Ishikawa (cell line): ENCODE results near the gene C1QL3.
A peak's percentile ranks its signal among the peaks of the same experiment; 100 is the strongest.

Experiments used
- CEBPB ChIP-seq: IDR thresholded peaks from 2 replicates; pipeline ENCODE4 v1.6.1; 2012
- CREB1 ChIP-seq: IDR thresholded peaks from 2 replicates; pipeline ENCODE4 v1.6.1; 2012; ENCODE audit warnings: low read depth
- EGR1 ChIP-seq: IDR thresholded peaks from 2 replicates; pipeline ENCODE4 v1.6.1; 2012
- EP300 ChIP-seq: IDR thresholded peaks from 2 replicates; pipeline ENCODE4 v1.6.1; 2012; ENCODE audit warnings: borderline replicate concordance
- FOXM1 ChIP-seq: IDR thresholded peaks from 2 replicates; pipeline ENCODE4 v1.6.1; 2012; ENCODE audit warnings: low read depth, borderline replicate concordance
- MAX ChIP-seq: IDR thresholded peaks from 2 replicates; pipeline ENCODE4 v1.6.1; 2012
- NFIC ChIP-seq: IDR thresholded peaks from 2 replicates; pipeline ENCODE4 v1.6.1; 2012
- RAD21 ChIP-seq: IDR thresholded peaks from 2 replicates; pipeline ENCODE4 v1.6.1; 2012; ENCODE audit warnings: low read depth
- REST ChIP-seq: IDR thresholded peaks from 2 replicates; pipeline ENCODE4 v1.6.1; 2012; ENCODE audit warnings: low read depth, mild to moderate bottlenecking
- TAF1 ChIP-seq: IDR thresholded peaks from 2 replicates; pipeline ENCODE4 v1.6.1; 2012; ENCODE audit warnings: low read depth, mild to moderate bottlenecking
- TCF12 ChIP-seq: IDR thresholded peaks from 2 replicates; pipeline ENCODE4 v1.6.1; 2012; ENCODE audit warnings: low read depth
- TEAD4 ChIP-seq: IDR thresholded peaks from 2 replicates; pipeline ENCODE4 v1.6.1; 2012
- YY1 ChIP-seq: IDR thresholded peaks from 2 replicates; pipeline ENCODE4 v1.6.1; 2012; ENCODE audit warnings: low read depth
- ZBTB7A ChIP-seq: IDR thresholded peaks from 2 replicates; pipeline ENCODE4 v1.6.1; 2012; ENCODE audit warnings: low read depth
- TF ChIP-seq, protein P1 (sequence below): IDR thresholded peaks from 2 replicates; pipeline ENCODE4 v1.6.1; 2012

Gene C1QL3

DNA sequence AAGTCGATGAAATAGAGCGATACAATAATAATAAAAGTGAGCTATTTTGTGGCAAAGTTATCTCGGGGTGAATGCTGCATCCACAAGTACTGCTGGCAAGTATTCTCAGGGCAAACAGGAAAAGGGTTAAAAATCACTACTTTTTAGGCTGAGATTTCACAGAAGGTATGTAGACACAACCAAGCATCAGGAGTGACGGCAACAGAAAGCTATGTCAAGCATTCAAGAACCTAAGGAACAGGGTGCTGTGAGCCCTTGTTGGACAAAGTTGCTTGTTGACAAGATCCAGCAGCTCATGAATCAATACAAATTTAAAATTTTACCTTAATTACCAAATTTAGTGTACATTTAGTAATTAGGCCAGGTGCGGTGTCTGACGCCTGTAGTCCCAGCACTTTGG, 41.2 kb upstream of the C1QL3 start:
- TF ChIP-seq NFIC (no peak), TCF12 (no peak), ZBTB7A (no peak), TEAD4 (no peak), REST (no peak), EP300 (no peak), YY1 (no peak), TAF1 (no peak), RAD21 (no peak), FOXM1 (no peak), EGR1 (no peak), CEBPB (no peak), CREB1 (no peak)
- TF ChIP-seq, protein P1, sequence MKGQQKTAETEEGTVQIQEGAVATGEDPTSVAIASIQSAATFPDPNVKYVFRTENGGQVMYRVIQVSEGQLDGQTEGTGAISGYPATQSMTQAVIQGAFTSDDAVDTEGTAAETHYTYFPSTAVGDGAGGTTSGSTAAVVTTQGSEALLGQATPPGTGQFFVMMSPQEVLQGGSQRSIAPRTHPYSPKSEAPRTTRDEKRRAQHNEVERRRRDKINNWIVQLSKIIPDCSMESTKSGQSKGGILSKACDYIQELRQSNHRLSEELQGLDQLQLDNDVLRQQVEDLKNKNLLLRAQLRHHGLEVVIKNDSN = no peak

- TF ChIP-seq REST = no peak
- TF ChIP-seq FOXM1 = no peak
- TF ChIP-seq EGR1 = no peak
- TF ChIP-seq TCF12 = no peak
- no peak for TF ChIP-seq CREB1
- TF ChIP-seq RAD21 = no peak
Observed at GRCh38 chr10:16559236-16559773, 37.6 kb upstream of the C1QL3 start.

DNA sequence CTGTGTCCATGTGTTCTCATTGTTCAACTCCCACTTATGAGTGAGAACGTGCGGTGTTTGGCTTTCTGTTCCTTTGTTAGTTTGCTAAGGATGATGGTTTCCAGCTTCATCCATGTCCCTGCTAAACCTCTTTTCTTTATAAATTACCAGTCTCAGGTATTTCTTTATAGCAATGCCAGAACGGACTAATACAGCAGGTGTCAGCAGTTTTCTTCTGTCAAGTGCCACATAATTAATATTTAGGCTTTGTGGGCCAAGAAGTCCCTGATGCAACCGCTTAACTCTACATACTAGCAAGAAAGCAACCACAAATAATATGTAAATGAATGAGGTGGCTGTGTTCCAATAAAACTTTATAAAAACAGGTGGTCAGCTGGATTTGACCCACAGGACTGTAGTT, 26.3 kb upstream of the C1QL3 start:
- TF ChIP-seq YY1 = no peak
- TF ChIP-seq TEAD4 = no peak
- no peak for TF ChIP-seq ZBTB7A
- TF ChIP-seq REST = no peak
- no peak for TF ChIP-seq TAF1
- no peak for TF ChIP-seq CREB1
- TF ChIP-seq, protein P1 = no peak
- TF ChIP-seq RAD21 = no peak
- TF ChIP-seq MAX = no peak
- TF ChIP-seq EP300 = no peak
- no peak for TF ChIP-seq EGR1
- no peak for TF ChIP-seq FOXM1
- no peak for TF ChIP-seq NFIC
- TF ChIP-seq TCF12 = no peak
- TF ChIP-seq CEBPB = no peak

DNA sequence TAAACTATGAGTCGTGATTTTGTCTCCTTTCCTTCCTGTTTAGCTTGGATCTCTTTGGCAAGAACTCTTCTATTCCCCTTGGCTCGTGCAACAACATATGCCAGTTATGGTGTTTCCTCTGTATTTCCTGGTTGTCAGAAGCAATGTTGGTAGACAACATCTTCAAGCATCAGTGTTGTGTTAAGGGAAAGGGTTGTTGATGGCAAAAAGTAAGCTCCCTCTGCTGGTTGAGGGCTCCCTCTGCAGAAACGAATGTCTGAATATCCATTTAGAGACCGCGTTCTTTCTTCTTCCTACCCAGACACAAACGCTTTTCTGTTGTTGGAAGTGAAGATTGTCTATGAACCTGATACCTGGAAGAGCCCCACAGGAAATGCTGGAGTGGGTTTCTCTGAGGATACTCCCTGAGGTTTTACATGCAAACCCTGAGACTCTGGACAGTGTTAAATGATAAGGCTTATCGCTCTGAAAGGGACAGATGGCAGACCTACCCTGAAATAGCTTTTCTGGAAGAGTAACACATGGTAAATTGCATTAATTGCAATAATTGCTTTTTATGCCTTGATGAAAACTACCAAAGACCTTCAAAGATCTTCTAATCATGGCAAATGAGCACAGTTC, 23.5 kb upstream of the C1QL3 start:
- TF ChIP-seq RAD21 = peak; percentile 54
- no peak for TF ChIP-seq YY1

DNA sequence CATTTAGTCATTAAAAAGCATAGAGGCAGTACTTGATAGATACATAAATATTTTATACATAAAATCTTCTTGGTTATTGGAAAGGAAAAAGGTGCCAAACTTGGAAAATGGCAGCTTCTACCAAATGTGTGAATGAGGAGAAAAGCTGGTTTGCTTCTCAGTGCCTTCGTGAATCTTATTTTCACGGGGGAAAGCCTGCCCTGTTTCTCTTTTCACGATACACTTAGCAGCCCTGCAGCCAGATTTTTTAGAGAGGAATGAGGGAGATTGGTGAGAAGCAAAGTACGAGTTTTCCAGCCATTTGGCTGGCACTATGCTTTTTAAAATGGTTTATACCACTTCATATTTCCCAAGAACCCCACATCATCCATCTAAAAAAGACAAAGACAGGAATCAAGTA, 22.9 kb upstream of the C1QL3 start:
- no peak for TF ChIP-seq FOXM1
